22Rv1 (cell line): ENCODE results near the gene CCDC63.

Source experiments
- CTCF ChIP-seq: fragments of 450-650 bp; IDR thresholded peaks from 2 replicates; pipeline ENCODE4 v1.5.1; 2017; ENCODE audit warnings: mild to moderate bottlenecking
- ZFX ChIP-seq: fragments of 450-650 bp; IDR thresholded peaks from 2 replicates; pipeline ENCODE4 v1.6.1; 2017; ENCODE audit warnings: antibody characterized with exemption, borderline replicate concordance

- no peak for TF ChIP-seq CTCF
- no peak for TF ChIP-seq ZFX
These were observed 10.7 kb downstream of the CCDC63 start for GRCh38 chr12:110857528-110857927.
